K562 (cell line): Measurements from ENCODE around the gene KCNJ9. TPM values are rescaled to one million over a fixed set of nuclear protein-coding genes. Genes with fewer than 3 reads are reported as not detected.
A peak's percentile ranks its signal among the peaks of the same experiment; 100 is the strongest.

Experiments used
- BRF1 ChIP-seq: IDR thresholded peaks from 3 replicates; pipeline ENCODE4 v1.6.1; 2011; ENCODE audit warnings: borderline replicate concordance, mild to moderate bottlenecking; ENCODE audit not compliant: insufficient read length; ENCODE audit errors: extremely low read depth
- DPF2 ChIP-seq: fragments of 450-650 bp; IDR thresholded peaks from 2 replicates; pipeline ENCODE4 v1.6.1; 2016
- ILF3 ChIP-seq: fragments of 450-650 bp; IDR thresholded peaks from 2 replicates; pipeline ENCODE4 v1.6.1; 2018; ENCODE audit warnings: antibody characterized with exemption, mild to moderate bottlenecking, moderate library complexity, borderline replicate concordance
- KDM2B ChIP-seq: fragments of 250-450 bp; sonication (Bioruptor Pico); IDR thresholded peaks from 2 replicates; pipeline ENCODE4 v1.8.0; 2021; ENCODE audit warnings: mild to moderate bottlenecking, moderate library complexity
- KDM5B ChIP-seq: fragments of 200-600 bp; sonication (generic); IDR thresholded peaks from 2 replicates; pipeline ENCODE4 v1.6.1; 2012; ENCODE audit warnings: low read depth, mild to moderate bottlenecking, moderate library complexity, low read length, control low read depth, inconsistent platforms; ENCODE audit not compliant: insufficient replicate concordance
- OTX1 ChIP-seq: fragments of 450-650 bp; formaldehyde crosslinking; IDR thresholded peaks from 2 replicates; pipeline ENCODE4 v1.4.0; 2022; ENCODE audit warnings: mild to moderate bottlenecking
- PHTF2 ChIP-seq: fragments of 250-450 bp; sonication (Bioruptor Pico); IDR thresholded peaks from 2 replicates; pipeline ENCODE4 v1.5.0; 2021; ENCODE audit warnings: mild to moderate bottlenecking
- POLR2AphosphoS2 ChIP-seq: IDR thresholded peaks from 2 replicates; pipeline ENCODE4 v1.6.1; 2012; ENCODE audit warnings: low read length, improper control_type of control experiment
- RBM15 ChIP-seq: fragments of 200-400 bp; formaldehyde crosslinking; IDR thresholded peaks from 2 replicates; pipeline ENCODE4 v1.6.1; 2018; ENCODE audit warnings: mild to moderate bottlenecking, low read length, moderate library complexity; ENCODE audit not compliant: insufficient read depth
- RBM22 ChIP-seq: fragments of 200-400 bp; formaldehyde crosslinking; IDR thresholded peaks from 2 replicates; pipeline ENCODE4 v1.6.1; 2018; ENCODE audit warnings: low read length, low read depth; ENCODE audit not compliant: poor library complexity, severe bottlenecking
- RBM34 ChIP-seq: fragments of 200-400 bp; formaldehyde crosslinking; IDR thresholded peaks from 2 replicates; pipeline ENCODE4 v1.6.1; 2018; ENCODE audit warnings: low read length, borderline replicate concordance; ENCODE audit not compliant: insufficient read depth
- SIN3A ChIP-seq, 2 experiments: fragments of 150-350 bp in 1 of 2; IDR thresholded peaks; 2 replicates each; pipeline ENCODE4 v1.6.1; 2011 to 2016; ENCODE audit warnings: borderline replicate concordance in 2 of 2, low read depth in 2 of 2, low read length in 2 of 2, mild to moderate bottlenecking in 2 of 2, moderate library complexity in 2 of 2; ENCODE audit not compliant: control insufficient read depth in 1 of 2
- SMC3 ChIP-seq: conservative IDR thresholded peaks from 2 replicates; pipeline ENCODE4 v1.6.1; 2011; ENCODE audit warnings: low read depth, low read length, improper control_type of control experiment; ENCODE audit not compliant: insufficient read depth
- SP2 ChIP-seq: IDR thresholded peaks from 2 replicates; pipeline ENCODE4 v1.6.1; 2011; ENCODE audit warnings: mild to moderate bottlenecking, low read depth, low read length, moderate library complexity; ENCODE audit not compliant: poor library complexity, severe bottlenecking; ENCODE audit errors: extremely low read depth
- ZBTB12 ChIP-seq: fragments of 250-450 bp; sonication (Bioruptor Pico); IDR thresholded peaks from 2 replicates; pipeline ENCODE4 v1.4.0; 2020
- ZBTB7A ChIP-seq: IDR thresholded peaks from 2 replicates; pipeline ENCODE4 v1.6.1; 2011; ENCODE audit warnings: low read depth, mild to moderate bottlenecking, low read length, moderate library complexity, borderline replicate concordance; ENCODE audit not compliant: control insufficient read depth
- ZC3H8 ChIP-seq: fragments of 450-650 bp; IDR thresholded peaks from 2 replicates; pipeline ENCODE4 v1.6.1; 2017
- ZNF12 ChIP-seq: sonication (generic); formaldehyde crosslinking; IDR thresholded peaks from 2 replicates; pipeline ENCODE4 v1.4.0; 2020; ENCODE audit warnings: mild to moderate bottlenecking, missing genetic modification reagents
- ZNF253 ChIP-seq: fragments of 250-450 bp; sonication (Bioruptor Pico); conservative IDR thresholded peaks from 2 replicates; pipeline ENCODE4 v1.6.1; 2021; ENCODE audit warnings: mild to moderate bottlenecking
- ZNF583 ChIP-seq: fragments of 250-450 bp; sonication (Bioruptor Pico); IDR thresholded peaks from 2 replicates; pipeline ENCODE4 v1.4.0; 2020
- polyA plus RNA-seq, 8 experiments: library from polyadenylated mRNA; depleted of rRNA in 4 of 8; stranded (reverse) in 5 of 8; unstranded in 3 of 8; fragments of >200 nt; fragmentation: Nextera tagmentation in 2 of 8; fragmentation: Illumina TruSeq in 1 of 8; extraction: Ambion mirVana in 2 of 8; extraction: Trizol in 1 of 8; gene quantifications; 2 replicates each; pipeline versions ENCODE4 v1.2.1 to v1.2.3, GENCODE V29; 2011 to 2014; ENCODE audit warnings: inconsistent platforms in 1 of 8, missing spikeins in 1 of 8
- total RNA-seq, 7 experiments: library from RNA; depleted of rRNA in 6 of 7; stranded (reverse); fragments of >200 nt in 6 of 7; fragmentation: Illumina TruSeq in 2 of 7; extraction: Trizol in 2 of 7; gene quantifications; 2 replicates each; pipeline versions ENCODE4 v1.2.1 to v1.2.3, GENCODE V29; 2011 to 2021; ENCODE audit warnings: low replicate concordance in 1 of 7
- TF ChIP-seq, protein P1 (sequence below): fragments of 250-450 bp; sonication (Bioruptor Pico); IDR thresholded peaks from 2 replicates; pipeline ENCODE4 v1.8.0; 2022; ENCODE audit warnings: moderate library complexity, mild to moderate bottlenecking, inconsistent platforms
- TF ChIP-seq, protein P2 (sequence below): fragments of 150-350 bp; conservative IDR thresholded peaks from 2 replicates; pipeline ENCODE4 v1.6.1; 2014; ENCODE audit warnings: low read length
- TF ChIP-seq, protein P3 (sequence below), 3 experiments: fragments of 200-800 bp in 1 of 3; sonication (Bioruptor generic) in 1 of 3; sonication (generic) in 1 of 3; formaldehyde crosslinking in 1 of 3; IDR thresholded peaks; 2 replicates each; pipeline versions ENCODE4 v1.6.1 to v1.8.0; 2016 to 2022; ENCODE audit warnings: mild to moderate bottlenecking in 2 of 3, missing compliant biosample characterization in 2 of 3, missing genetic modification characterization in 2 of 3, missing genetic modification reagents in 1 of 3

Gene KCNJ9
- total and polyA plus RNA-seq, 9 of the 15 experiments (the other 6 are each of a cell fraction or from before 2014, with no cell fraction given), result not detected

DNA sequence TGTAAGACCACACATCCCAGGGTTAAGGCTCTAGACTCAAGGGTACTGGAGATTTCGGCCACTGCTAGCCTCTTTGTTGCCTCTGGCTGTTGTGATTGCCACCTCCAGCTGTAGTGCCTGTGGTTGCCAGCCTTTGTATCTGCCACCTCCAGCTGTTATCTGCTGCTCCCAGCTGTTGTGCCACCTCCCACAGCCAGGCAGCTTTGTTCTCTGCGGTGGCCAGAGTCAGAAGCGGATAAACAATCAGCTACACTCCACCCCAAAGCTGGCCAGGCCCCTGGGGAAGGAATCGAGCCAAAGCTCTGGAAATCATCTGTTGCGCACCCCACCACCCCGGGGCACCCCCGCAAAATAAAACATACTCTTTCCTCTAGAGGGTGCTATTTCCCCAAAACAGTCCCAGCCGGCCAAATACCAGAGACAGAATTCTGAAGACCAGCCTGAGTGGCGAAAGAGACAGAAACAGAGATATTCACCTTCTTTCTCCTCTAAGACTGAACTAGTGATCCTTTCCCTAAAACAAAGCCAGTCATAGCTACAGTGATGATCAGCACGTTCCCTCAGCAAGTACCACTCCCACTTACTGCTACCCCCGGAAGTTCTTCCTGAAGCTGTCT, 34.7 kb upstream of the KCNJ9 start (continued):
- no peak; the same call in 1 of the 2 replicates for TF ChIP-seq SMC3
- no peak for TF ChIP-seq BRF1
- no peak for TF ChIP-seq KDM2B
- no peak for TF ChIP-seq ZBTB12 (CRISPR knock-in tag)
- TF ChIP-seq OTX1 (CRISPR knock-in tag), result 0 out of 2 replicates have a peak, but pooled peaks have one; percentile 46
- no peak for TF ChIP-seq RBM15
- TF ChIP-seq, protein P1, sequence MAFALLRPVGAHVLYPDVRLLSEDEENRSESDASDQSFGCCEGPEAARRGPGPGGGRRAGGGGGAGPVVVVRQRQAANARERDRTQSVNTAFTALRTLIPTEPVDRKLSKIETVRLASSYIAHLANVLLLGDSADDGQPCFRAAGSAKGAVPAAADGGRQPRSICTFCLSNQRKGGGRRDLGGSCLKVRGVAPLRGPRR (CRISPR knock-in tag), result no peak
- no peak for TF ChIP-seq ILF3
- TF ChIP-seq PHTF2, result no peak
- TF ChIP-seq ZBTB7A, result peak; percentile 46; the same call in 1 of the 2 replicates
- no peak for TF ChIP-seq RBM34
- no peak for TF ChIP-seq POLR2AphosphoS2
- no peak for TF ChIP-seq SP2
- peak; percentile 96 for TF ChIP-seq DPF2
- TF ChIP-seq, protein P2, sequence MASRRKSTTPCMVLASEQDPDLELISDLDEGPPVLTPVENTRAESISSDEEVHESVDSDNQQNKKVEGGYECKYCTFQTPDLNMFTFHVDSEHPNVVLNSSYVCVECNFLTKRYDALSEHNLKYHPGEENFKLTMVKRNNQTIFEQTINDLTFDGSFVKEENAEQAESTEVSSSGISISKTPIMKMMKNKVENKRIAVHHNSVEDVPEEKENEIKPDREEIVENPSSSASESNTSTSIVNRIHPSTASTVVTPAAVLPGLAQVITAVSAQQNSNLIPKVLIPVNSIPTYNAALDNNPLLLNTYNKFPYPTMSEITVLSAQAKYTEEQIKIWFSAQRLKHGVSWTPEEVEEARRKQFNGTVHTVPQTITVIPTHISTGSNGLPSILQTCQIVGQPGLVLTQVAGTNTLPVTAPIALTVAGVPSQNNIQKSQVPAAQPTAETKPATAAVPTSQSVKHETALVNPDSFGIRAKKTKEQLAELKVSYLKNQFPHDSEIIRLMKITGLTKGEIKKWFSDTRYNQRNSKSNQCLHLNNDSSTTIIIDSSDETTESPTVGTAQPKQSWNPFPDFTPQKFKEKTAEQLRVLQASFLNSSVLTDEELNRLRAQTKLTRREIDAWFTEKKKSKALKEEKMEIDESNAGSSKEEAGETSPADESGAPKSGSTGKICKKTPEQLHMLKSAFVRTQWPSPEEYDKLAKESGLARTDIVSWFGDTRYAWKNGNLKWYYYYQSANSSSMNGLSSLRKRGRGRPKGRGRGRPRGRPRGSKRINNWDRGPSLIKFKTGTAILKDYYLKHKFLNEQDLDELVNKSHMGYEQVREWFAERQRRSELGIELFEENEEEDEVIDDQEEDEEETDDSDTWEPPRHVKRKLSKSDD, result no peak
- TF ChIP-seq, protein P3, sequence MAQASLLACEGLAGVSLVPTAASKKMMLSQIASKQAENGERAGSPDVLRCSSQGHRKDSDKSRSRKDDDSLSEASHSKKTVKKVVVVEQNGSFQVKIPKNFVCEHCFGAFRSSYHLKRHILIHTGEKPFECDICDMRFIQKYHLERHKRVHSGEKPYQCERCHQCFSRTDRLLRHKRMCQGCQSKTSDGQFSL (CRISPR knock-in tag; IDR thresholded peaks at IDR 0.05), result no peak; the same call in 1 of the 2 replicates
- TF ChIP-seq, protein P3 (tag; IDR thresholded peaks at IDR 0.05), result peak in 1 of 2 experiments; percentile 65; a peak in 2 of 4 replicates
- no peak; the same call in 1 of the 2 replicates for TF ChIP-seq ZNF583 (CRISPR knock-in tag)
- TF ChIP-seq ZNF253 (CRISPR knock-in tag), result no peak
- no peak for TF ChIP-seq RBM22
- TF ChIP-seq SIN3A (IDR thresholded peaks at IDR 0.05; ENCODE audit: borderline replicate concordance in 2 of 2, control insufficient read depth in 1 of 2, low read depth in 2 of 2, low read length in 2 of 2), result no peak
- no peak for TF ChIP-seq KDM5B
- TF ChIP-seq ZNF12, result no peak
- TF ChIP-seq ZC3H8, result no peak
